GM12801 (cell line): ENCODE data around the gene EMILIN3.

ENCODE experiments used
- CTCF ChIP-seq: IDR thresholded peaks from one replicate; pipeline ENCODE4 v1.5.1; 2011; ENCODE audit warnings: control low read depth; ENCODE audit not compliant: insufficient read length; ENCODE audit errors: extremely low read depth

The EMILIN3 gene

GRCh38 chr20:41375846-41376245 lies 9.2 kb upstream of the EMILIN3 start:
- no peak for TF ChIP-seq CTCF

GRCh38 chr20:41373931-41374920 lies 7.6 kb upstream of the EMILIN3 start:
- no peak for TF ChIP-seq CTCF

- no peak for TF ChIP-seq CTCF
These were observed 6.7 kb upstream of the EMILIN3 start for GRCh38 chr20:41373251-41373783.

- TF ChIP-seq CTCF: no peak
These were observed 4.8 kb upstream of the EMILIN3 start for GRCh38 chr20:41371371-41371770.

GRCh38 chr20:41370176-41370575 lies 3.6 kb upstream of the EMILIN3 start:
- TF ChIP-seq CTCF: no peak

- no peak for TF ChIP-seq CTCF
These were observed 3.1 kb upstream of the EMILIN3 start for GRCh38 chr20:41369673-41370072.

GRCh38 chr20:41367956-41368355 lies 1.3 kb upstream of the EMILIN3 start:
- TF ChIP-seq CTCF: no peak
